Measurements from ENCODE around the gene OCA2. TPM values are rescaled to one million over a fixed set of nuclear protein-coding genes. Genes with fewer than 3 reads are reported as not detected.

Gene OCA2
- total and polyA plus RNA-seq, 4 donors: 0.49 to 23.0 (median 2.3) TPM

DNA sequence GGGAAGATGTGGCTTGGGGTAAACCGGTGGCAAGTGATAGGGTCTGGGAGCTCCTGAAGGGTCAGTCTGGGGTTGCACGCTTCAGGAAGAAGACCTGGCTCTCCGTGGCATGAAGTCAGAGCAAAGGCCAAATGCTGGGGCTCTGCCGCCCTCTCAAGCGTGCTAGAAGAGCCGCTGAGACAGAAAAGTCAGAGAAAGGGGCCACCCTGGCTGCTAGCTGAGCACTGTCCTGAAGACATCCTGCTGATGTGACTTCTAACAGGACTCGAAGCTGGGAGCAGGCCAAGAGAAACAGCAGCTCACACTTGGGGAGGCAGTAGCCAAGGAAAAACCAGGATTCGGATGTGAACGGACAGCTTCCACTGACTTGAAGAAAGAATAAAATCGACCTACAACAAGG, 270.4 kb downstream of the OCA2 start:
- Histone ChIP-seq H3K4me3 (no peak overlapping the region), H3K9me3 (ENCODE audit: control insufficient read depth in 4 of 4, insufficient read depth in 3 of 4, low read length in 3 of 4) (peaks cover 0 to 7% (median 0%) of the 10 kb centered on the region in 4 donors), H3K4me1 (ENCODE audit: control insufficient read depth in 5 of 5, insufficient read depth in 5 of 5, low read length in 5 of 5) (peaks cover 0 to 5% (median 0%) of the 10 kb centered on the region in 5 donors), H3K9ac (ENCODE audit: insufficient read depth in 1 of 2, low read length in 2 of 2) (no peak overlapping the region), H3K27ac (ENCODE audit: low read depth in 1 of 2, low read length in 1 of 2) (no peak overlapping the region), H3K36me3 (ENCODE audit: control insufficient read depth in 4 of 4, insufficient read depth in 4 of 4, low read length in 4 of 4) (no peaks in the 10 kb centered on the region), H3K27me3 (ENCODE audit: control insufficient read depth in 3 of 3, insufficient read depth in 3 of 3, low read length in 2 of 3) (no peaks in the 10 kb centered on the region)
- DNase-seq (peak in 2 of 3 donors; percentile 23 to 63), ATAC-seq (ENCODE audit: insufficient read depth, low FRiP score) (no peak)
- TF ChIP-seq, protein P1, sequence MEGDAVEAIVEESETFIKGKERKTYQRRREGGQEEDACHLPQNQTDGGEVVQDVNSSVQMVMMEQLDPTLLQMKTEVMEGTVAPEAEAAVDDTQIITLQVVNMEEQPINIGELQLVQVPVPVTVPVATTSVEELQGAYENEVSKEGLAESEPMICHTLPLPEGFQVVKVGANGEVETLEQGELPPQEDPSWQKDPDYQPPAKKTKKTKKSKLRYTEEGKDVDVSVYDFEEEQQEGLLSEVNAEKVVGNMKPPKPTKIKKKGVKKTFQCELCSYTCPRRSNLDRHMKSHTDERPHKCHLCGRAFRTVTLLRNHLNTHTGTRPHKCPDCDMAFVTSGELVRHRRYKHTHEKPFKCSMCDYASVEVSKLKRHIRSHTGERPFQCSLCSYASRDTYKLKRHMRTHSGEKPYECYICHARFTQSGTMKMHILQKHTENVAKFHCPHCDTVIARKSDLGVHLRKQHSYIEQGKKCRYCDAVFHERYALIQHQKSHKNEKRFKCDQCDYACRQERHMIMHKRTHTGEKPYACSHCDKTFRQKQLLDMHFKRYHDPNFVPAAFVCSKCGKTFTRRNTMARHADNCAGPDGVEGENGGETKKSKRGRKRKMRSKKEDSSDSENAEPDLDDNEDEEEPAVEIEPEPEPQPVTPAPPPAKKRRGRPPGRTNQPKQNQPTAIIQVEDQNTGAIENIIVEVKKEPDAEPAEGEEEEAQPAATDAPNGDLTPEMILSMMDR (IDR thresholded peaks at IDR 0.05; ENCODE audit: control extremely low read depth, extremely low read depth): no peak
- WGBS, 2 donors: 77 to 81% methylated on average over 10 of the region's 10 CpGs

DNA sequence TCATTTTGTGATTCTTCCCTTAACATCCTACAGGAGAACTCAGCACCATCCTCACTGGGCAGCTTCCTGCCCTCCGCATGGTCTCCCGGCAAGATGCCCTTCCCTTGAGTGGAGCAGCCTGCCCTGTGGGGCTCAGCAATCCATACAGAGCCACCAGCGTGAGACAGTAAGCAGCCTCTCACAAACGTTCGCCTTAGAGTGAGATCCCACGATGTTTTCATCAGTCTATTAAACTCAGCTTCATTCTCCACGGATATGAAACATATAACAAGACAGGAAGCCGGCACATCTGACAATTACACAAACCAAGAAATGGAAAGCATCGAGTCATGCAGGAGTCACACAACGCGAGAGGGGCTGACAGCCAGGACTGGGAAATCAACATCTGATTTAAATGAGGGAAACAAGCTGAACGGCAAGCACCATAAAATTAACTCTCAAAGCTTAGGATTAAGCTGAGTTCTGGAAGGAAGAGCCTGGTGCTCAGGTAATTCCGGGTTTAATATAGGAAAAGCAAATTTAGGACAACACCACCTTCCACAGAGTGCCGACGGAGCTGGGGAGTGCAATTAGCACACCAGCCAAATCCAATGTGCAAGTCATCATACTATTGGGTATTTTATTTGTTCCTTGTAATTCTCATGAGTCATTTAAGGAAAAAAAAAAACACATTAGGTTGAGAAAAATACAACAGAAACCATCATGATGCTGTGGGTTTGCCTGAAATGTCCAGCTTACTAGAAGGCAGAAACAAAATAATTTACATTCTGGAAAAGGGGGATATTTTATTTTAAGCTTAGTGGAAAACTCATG, 272.0 kb downstream of the OCA2 start:
- H3K36me3 ChIP-seq (ENCODE audit: control insufficient read depth in 4 of 4, insufficient read depth in 4 of 4, low read length in 4 of 4): no peaks in the 10 kb centered on the region
- H3K9ac ChIP-seq (ENCODE audit: insufficient read depth in 1 of 2, low read length in 2 of 2): peak overlapping the region in 1 of 2 donors; percentile 47
- WGBS, 2 donors: 60 to 76% methylated on average over 15 of the region's 15 CpGs
- peaks cover 0 to 7% (median 0%) of the 10 kb centered on the region in 4 donors for H3K9me3 ChIP-seq (ENCODE audit: control insufficient read depth in 4 of 4, insufficient read depth in 3 of 4, low read length in 3 of 4)
- no peaks in the 10 kb centered on the region for H3K27me3 ChIP-seq (ENCODE audit: control insufficient read depth in 3 of 3, insufficient read depth in 3 of 3, low read length in 2 of 3)
- H3K27ac ChIP-seq (ENCODE audit: low read depth in 1 of 2, low read length in 1 of 2): no peak overlapping the region
- ATAC-seq (ENCODE audit: insufficient read depth, low FRiP score) (no peak), DNase-seq (peak in 2 of 3 donors; percentile 29 to 49)
- H3K4me3 ChIP-seq: no peak overlapping the region
- TF ChIP-seq, protein P1 (IDR thresholded peaks at IDR 0.05; ENCODE audit: control extremely low read depth, extremely low read depth): no peak
- peaks cover 0 to 5% (median 0%) of the 10 kb centered on the region in 5 donors for H3K4me1 ChIP-seq (ENCODE audit: control insufficient read depth in 5 of 5, insufficient read depth in 5 of 5, low read length in 5 of 5)

DNA sequence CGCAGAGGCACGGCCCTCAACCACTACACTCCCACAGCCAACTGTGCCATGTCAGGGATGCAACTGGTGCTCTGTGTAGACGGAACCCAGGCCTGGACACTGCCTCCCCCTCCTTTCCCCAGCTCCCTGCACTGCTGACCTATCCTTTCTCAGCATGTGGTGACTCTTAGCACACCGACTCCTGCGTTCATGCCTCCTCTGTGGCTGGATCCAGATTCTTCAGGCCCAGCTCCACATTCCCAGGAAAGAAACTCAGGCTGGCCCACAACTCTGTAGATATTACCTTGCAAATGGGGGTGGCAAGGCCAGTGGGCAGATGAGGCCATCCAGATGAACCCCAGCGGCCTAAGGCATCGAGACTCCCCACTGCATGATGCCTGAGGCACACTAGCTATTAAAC, 272.7 kb downstream of the OCA2 start:
- WGBS, 2 donors: 68 to 93% methylated on average over 7 of the region's 7 CpGs

More for the DNA sequence above, 272.7 kb downstream of the OCA2 start:
- no peak for ATAC-seq (ENCODE audit: insufficient read depth, low FRiP score)
- Histone ChIP-seq H3K36me3 (ENCODE audit: control insufficient read depth in 4 of 4, insufficient read depth in 4 of 4, low read length in 4 of 4) (no peaks in the 10 kb centered on the region), H3K27me3 (ENCODE audit: control insufficient read depth in 3 of 3, insufficient read depth in 3 of 3, low read length in 2 of 3) (no peaks in the 10 kb centered on the region), H3K4me3 (no peak overlapping the region), H3K9ac (ENCODE audit: insufficient read depth in 1 of 2, low read length in 2 of 2) (no peak overlapping the region), H3K4me1 (ENCODE audit: control insufficient read depth in 5 of 5, insufficient read depth in 5 of 5, low read length in 5 of 5) (peaks cover 0 to 5% (median 0%) of the 10 kb centered on the region in 5 donors), H3K9me3 (ENCODE audit: control insufficient read depth in 4 of 4, insufficient read depth in 3 of 4, low read length in 3 of 4) (peaks cover 0 to 4% (median 0%) of the 10 kb centered on the region in 4 donors), H3K27ac (ENCODE audit: low read depth in 1 of 2, low read length in 1 of 2) (no peak overlapping the region)
- no peak for DNase-seq
- TF ChIP-seq, protein P1 (IDR thresholded peaks at IDR 0.05; ENCODE audit: control extremely low read depth, extremely low read depth): no peak

Data from lung (tissue), 12 donors.